H1 (cell line): ENCODE results near the gene HNF1B. TPM values are rescaled to one million over a fixed set of nuclear protein-coding genes. Genes with fewer than 3 reads are reported as not detected.

ENCODE experiments used
- ASH2L ChIP-seq: fragments of 200-600, 300-600 bp; sonication (generic); IDR thresholded peaks from one replicate; pipeline ENCODE4 v1.7.1; 2017; ENCODE audit warnings: low read length
- CEBPB ChIP-seq: IDR thresholded peaks from 2 replicates; pipeline ENCODE4 v1.6.1; 2012; ENCODE audit warnings: low read depth, low read length
- KDM1A ChIP-seq: fragments of 200-600, 300-600 bp; sonication (generic); IDR thresholded peaks from 2 replicates; pipeline ENCODE4 v1.7.1; 2016; ENCODE audit warnings: mild to moderate bottlenecking, low read length, borderline replicate concordance
- PHF8 ChIP-seq: fragments of 200-600 bp; sonication (generic); conservative IDR thresholded peaks from 2 replicates; pipeline ENCODE4 v1.7.1; 2012; ENCODE audit warnings: low read depth, mild to moderate bottlenecking, inconsistent platforms, low read length, moderate library complexity
- POLR2A ChIP-seq, 2 experiments: IDR thresholded peaks; 1 replicate in 1 of 2; 2 replicates in 1 of 2; pipeline ENCODE4 v1.6.1; 2011; ENCODE audit warnings: low read depth in 2 of 2, low read length in 2 of 2, mild to moderate bottlenecking in 2 of 2; ENCODE audit errors: control extremely low read depth in 1 of 2
- POLR2AphosphoS5 ChIP-seq: IDR thresholded peaks from 2 replicates; pipeline ENCODE4 v1.6.1; 2011; ENCODE audit warnings: low read depth, low read length
- SIN3A ChIP-seq, 2 experiments: IDR thresholded peaks in 1 of 2; conservative IDR thresholded peaks in 1 of 2; 2 replicates each; pipeline ENCODE4 v1.6.1; 2011 to 2012; ENCODE audit warnings: low read length in 2 of 2, improper control_type of control experiment in 1 of 2, low read depth in 1 of 2, mild to moderate bottlenecking in 1 of 2
- TAF1 ChIP-seq: IDR thresholded peaks from 2 replicates; pipeline ENCODE4 v1.6.1; 2011; ENCODE audit warnings: mild to moderate bottlenecking, low read depth, low read length
- TAF7 ChIP-seq: optimal IDR thresholded peaks from 2 replicates; pipeline ENCODE3; 2011; ENCODE audit warnings: low read depth, mild to moderate bottlenecking, inconsistent platforms, low read length, moderate library complexity, borderline replicate concordance
- YY1 ChIP-seq: IDR thresholded peaks from 2 replicates; pipeline ENCODE4 v1.6.1; 2011; ENCODE audit warnings: low read depth, mild to moderate bottlenecking, low read length
- polyA plus RNA-seq, 7 experiments: library from polyadenylated mRNA; depleted of rRNA in 3 of 7; stranded (reverse) in 5 of 7; unstranded in 2 of 7; fragments of >200 nt in 5 of 7; fragments of 200-250 nt in 2 of 7; gene quantifications; 1 replicate in 5 of 7; 2 replicates in 1 of 7; 4 replicates in 1 of 7; pipeline versions ENCODE4 v1.2.1 to v1.2.3, GENCODE V29; 2011 to 2013; ENCODE audit warnings: missing spikeins in 2 of 7, mixed read lengths in 2 of 7
- total RNA-seq: library from RNA; stranded (reverse); fragmentation: NEBNext Ultra II Directional; extraction: Animal tissue kit (Norgen Biotek cat#: 25700); gene quantifications from 2 replicates; pipeline ENCODE4 v1.2.1, GENCODE V29; 2021
- TF ChIP-seq, protein P1 (sequence below): fragments of 300-600 bp; sonication (generic); IDR thresholded peaks from 2 replicates; pipeline ENCODE4 v1.7.1; 2012; ENCODE audit warnings: low read length, moderate library complexity, mild to moderate bottlenecking, inconsistent platforms; ENCODE audit not compliant: insufficient replicate concordance

HNF1B gene
- total and polyA plus RNA-seq, 2 of the 8 experiments (the other 6 are each of a cell fraction or from before 2014, with no cell fraction given), result 0.13 to 0.30 TPM

DNA sequence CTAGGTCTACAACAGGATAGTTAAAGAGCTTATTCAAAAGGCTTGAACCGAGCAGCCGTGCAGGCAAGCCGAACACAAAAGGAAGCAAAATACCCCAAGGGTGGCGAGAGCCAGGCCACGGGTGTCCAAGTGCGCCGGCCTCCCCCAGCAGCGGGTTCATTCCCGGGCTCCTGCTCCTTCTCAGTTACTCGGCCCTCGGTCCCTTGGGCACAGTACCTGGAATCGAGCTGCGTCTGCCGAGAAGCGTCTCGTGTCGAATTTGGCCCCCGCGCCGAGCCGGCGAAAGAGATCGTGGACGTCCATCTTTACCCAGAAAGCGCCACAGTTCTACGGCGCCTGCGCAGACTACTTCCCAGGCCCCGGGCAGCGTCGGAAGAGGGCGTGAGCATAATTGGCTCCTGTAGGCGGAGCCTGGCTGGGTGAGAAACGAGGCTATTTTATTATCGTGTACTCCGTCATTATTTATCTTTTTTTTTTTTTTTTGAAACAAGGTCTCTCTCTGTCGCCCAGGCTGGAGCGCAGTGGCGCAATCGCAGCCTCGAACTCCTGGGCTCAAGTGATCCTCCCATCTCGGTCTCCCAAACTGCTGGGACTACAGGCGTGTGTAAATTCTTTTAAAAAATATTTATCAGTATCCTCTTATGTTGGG is 101.6 kb downstream of the HNF1B start, which contains the start of gene DDX52 (continued):
- TF ChIP-seq, protein P1, sequence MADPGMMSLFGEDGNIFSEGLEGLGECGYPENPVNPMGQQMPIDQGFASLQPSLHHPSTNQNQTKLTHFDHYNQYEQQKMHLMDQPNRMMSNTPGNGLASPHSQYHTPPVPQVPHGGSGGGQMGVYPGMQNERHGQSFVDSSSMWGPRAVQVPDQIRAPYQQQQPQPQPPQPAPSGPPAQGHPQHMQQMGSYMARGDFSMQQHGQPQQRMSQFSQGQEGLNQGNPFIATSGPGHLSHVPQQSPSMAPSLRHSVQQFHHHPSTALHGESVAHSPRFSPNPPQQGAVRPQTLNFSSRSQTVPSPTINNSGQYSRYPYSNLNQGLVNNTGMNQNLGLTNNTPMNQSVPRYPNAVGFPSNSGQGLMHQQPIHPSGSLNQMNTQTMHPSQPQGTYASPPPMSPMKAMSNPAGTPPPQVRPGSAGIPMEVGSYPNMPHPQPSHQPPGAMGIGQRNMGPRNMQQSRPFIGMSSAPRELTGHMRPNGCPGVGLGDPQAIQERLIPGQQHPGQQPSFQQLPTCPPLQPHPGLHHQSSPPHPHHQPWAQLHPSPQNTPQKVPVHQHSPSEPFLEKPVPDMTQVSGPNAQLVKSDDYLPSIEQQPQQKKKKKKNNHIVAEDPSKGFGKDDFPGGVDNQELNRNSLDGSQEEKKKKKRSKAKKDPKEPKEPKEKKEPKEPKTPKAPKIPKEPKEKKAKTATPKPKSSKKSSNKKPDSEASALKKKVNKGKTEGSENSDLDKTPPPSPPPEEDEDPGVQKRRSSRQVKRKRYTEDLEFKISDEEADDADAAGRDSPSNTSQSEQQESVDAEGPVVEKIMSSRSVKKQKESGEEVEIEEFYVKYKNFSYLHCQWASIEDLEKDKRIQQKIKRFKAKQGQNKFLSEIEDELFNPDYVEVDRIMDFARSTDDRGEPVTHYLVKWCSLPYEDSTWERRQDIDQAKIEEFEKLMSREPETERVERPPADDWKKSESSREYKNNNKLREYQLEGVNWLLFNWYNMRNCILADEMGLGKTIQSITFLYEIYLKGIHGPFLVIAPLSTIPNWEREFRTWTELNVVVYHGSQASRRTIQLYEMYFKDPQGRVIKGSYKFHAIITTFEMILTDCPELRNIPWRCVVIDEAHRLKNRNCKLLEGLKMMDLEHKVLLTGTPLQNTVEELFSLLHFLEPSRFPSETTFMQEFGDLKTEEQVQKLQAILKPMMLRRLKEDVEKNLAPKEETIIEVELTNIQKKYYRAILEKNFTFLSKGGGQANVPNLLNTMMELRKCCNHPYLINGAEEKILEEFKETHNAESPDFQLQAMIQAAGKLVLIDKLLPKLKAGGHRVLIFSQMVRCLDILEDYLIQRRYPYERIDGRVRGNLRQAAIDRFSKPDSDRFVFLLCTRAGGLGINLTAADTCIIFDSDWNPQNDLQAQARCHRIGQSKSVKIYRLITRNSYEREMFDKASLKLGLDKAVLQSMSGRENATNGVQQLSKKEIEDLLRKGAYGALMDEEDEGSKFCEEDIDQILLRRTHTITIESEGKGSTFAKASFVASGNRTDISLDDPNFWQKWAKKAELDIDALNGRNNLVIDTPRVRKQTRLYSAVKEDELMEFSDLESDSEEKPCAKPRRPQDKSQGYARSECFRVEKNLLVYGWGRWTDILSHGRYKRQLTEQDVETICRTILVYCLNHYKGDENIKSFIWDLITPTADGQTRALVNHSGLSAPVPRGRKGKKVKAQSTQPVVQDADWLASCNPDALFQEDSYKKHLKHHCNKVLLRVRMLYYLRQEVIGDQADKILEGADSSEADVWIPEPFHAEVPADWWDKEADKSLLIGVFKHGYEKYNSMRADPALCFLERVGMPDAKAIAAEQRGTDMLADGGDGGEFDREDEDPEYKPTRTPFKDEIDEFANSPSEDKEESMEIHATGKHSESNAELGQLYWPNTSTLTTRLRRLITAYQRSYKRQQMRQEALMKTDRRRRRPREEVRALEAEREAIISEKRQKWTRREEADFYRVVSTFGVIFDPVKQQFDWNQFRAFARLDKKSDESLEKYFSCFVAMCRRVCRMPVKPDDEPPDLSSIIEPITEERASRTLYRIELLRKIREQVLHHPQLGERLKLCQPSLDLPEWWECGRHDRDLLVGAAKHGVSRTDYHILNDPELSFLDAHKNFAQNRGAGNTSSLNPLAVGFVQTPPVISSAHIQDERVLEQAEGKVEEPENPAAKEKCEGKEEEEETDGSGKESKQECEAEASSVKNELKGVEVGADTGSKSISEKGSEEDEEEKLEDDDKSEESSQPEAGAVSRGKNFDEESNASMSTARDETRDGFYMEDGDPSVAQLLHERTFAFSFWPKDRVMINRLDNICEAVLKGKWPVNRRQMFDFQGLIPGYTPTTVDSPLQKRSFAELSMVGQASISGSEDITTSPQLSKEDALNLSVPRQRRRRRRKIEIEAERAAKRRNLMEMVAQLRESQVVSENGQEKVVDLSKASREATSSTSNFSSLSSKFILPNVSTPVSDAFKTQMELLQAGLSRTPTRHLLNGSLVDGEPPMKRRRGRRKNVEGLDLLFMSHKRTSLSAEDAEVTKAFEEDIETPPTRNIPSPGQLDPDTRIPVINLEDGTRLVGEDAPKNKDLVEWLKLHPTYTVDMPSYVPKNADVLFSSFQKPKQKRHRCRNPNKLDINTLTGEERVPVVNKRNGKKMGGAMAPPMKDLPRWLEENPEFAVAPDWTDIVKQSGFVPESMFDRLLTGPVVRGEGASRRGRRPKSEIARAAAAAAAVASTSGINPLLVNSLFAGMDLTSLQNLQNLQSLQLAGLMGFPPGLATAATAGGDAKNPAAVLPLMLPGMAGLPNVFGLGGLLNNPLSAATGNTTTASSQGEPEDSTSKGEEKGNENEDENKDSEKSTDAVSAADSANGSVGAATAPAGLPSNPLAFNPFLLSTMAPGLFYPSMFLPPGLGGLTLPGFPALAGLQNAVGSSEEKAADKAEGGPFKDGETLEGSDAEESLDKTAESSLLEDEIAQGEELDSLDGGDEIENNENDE, result no peak
- TF ChIP-seq KDM1A (no peak), CEBPB (peak; percentile 36; the same call in 1 of the 2 replicates), SIN3A (conservative IDR thresholded peaks at IDR 0.05 in 1 of 2, IDR thresholded peaks at IDR 0.05 in 1 of 2; ENCODE audit: low read depth in 1 of 2, low read length in 2 of 2) (peak in 1 of 2 experiments; percentile 64; a peak in 1 of 4 replicates), PHF8 (peak; percentile 92), TAF7 (peak; percentile 46), YY1 (peak; percentile 85), TAF1 (peak; percentile 87), POLR2A (IDR thresholded peaks at IDR 0.05; ENCODE audit: control extremely low read depth in 1 of 2, low read depth in 2 of 2, low read length in 2 of 2) (peak; percentile 75 to 92), ASH2L (peak; percentile 80), POLR2AphosphoS5 (peak; percentile 90)
